ENCODE measurements around the gene C11orf52. TPM values are rescaled to one million over a fixed set of nuclear protein-coding genes. Genes with fewer than 3 reads are reported as not detected.
"Not testable (repeated sequence)": the region's sequence is repeated elsewhere in the genome, so short reads cannot be mapped to it uniquely, and the experiment has no call there.

C11orf52 gene, protein sequence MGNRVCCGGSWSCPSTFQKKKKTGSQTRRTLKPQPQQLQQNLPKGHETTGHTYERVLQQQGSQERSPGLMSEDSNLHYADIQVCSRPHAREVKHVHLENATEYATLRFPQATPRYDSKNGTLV
- 10 to 100 TPM; 12.4 to 13.7 (median 12.8) TPM for polyA plus RNA-seq (ENCODE audit: insufficient read length in 3 of 3)

DNA sequence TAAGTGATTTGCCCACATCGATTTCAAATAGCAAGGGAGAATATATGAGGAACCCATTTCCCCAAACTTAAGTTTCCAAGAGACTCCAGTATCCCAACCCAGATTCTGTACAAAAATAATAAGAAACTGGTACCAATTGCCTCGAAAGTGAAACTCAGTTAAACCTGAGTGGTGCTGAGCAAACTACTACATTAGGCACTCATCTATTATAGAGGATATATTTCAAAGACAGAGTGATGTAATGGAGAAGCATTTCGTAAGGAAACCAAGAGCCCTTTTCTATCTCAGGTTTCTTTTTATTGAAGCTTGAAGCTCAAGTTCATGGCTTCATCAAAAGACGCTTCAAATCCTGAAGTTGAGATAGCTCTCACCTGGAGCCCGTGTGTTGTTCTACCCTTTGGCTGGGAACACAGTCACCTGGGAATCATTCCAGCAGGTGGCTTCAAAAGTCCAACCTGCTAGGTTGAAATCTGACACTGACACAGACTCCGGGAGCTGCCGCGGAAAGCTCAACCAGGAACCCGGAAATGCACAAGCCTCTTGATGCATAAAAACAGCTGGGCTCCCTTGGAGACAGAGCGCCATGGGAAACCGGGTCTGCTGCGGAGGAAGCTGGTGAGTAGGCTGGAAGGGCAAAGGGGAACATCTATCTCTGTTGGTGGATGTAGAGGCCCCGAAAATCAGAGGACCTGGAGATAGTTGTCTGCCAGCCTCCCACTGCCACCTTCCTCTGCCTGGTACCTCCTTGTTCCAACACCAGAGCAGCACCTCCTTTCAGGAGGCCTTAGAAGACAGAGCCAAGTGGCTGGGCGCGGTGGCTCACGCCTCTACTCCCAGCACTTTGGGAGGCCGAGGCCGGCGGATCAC lies at the start of gene C11orf52:
Gene C11orf52, plus strand, starts transcription at position 524 of the 867 bp plus-strand sequence. Its CDS starts 60 bp downstream, at position 584.
- DNase-seq (ENCODE audit: low read depth in 3 of 3, low spot score in 2 of 3), result peak in 2 of 3 donors; percentile 78 to 86

DNA sequence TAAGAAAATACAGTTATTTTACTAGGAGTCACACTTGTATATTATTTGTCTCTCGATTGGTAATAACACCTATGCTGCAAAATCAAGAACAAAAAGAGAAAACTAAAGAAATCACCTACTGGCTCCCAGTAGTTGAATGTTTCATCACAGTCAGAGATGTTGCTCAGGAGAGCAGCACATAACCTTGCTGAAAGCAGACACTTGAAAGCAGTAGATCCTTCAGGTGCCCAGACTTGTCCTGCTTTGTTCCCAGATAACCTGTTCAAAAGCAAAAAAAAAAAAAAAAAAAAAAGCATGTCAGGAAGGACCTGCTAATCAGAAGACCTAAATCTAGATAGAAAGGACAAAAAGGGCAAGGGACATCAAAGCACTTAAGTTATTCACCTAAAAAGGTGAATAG lies 48.6 kb upstream of the C11orf52 start:
- no peak for DNase-seq (ENCODE audit: low read depth in 3 of 3, low spot score in 2 of 3)

DNA sequence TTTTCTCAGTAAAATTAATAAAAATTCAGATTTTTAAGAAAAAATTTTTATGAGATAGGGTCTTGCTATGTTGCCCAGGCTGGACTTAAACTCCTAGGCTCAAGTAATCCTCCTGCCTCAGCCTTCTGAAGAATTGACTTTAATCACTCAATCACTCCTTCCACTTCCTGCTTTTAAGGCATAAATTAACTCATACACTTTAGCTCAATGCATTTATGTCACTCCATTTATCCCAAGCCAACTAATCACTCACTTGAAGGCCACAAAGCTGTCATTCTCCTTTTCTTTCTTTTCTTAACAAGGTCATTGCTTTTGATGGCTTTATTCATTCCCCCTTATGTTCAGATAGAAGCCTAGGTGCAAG lies 48.2 kb upstream of the C11orf52 start:
- no peak for DNase-seq (ENCODE audit: low read depth in 3 of 3, low spot score in 2 of 3)

DNA sequence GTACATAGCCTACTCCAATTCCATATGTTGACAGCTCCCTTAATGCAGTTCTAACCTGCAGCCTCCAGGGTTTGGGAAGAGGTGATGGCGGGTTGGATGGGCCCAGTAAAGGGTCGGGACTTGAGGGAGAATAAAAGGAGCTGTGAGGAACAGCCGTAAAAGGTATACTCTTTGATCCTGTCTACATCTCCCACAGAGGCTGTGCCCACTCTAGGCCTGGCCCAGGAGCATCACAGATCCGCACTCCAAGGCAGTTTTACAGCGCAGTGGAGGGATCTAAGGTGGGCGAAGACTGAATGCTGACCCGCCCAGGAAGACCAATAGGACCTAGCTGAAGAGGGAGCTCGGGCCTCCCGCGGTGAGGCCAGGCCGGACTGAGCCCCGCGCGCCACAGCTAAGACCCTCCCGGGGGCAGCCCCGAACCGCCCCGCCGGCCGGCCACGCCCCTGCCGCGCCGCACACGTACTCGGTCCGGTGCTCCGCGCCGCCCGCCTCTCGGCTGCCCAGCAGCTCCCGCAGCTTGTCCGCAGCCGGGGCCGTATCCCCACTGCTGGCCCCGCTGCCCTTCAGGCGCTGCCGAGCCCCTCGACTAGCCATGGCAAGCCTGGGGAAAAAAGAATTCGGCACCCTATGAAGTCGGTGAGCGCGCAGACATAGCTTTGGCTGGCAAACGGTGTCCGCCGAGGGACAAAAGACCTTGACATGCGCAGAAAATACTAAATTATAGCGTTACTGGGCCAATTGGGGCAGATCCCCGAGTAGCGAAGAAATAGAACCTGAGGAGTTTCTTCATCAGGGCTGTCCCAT lies 47.6 kb upstream of the C11orf52 start, which contains the start of gene ALG9:
Gene ALG9, minus strand, starts transcription at position 696 of the 807 bp plus-strand sequence. Its CDS starts 99 bp downstream, at position 597.
- DNase-seq (ENCODE audit: low read depth in 3 of 3, low spot score in 2 of 3), result peak; percentile 70 to 78 (median 76)

DNA sequence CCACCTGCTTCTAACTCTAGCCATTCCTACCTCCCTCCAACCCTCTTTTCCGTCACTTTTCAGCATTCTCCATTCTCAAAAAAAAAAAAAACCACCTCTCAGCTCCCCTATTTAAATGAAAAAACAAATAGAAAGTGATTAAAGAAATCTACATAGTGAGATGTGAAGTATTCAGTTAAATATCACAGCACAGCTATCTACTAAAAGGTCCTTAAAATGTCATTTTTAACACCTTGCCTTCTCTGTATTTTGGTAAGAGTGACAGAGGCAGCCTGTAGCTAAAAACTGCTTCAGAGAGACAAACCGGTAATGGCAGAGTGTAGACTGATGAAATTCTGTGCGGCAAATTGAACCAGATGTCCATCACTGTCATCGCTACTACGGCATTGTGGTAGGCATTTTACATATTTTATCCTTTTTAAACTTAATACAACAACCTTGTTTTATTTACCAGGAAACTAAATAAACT lies 47.0 kb upstream of the C11orf52 start:
- DNase-seq (ENCODE audit: low read depth in 3 of 3, low spot score in 2 of 3), result no peak

DNA sequence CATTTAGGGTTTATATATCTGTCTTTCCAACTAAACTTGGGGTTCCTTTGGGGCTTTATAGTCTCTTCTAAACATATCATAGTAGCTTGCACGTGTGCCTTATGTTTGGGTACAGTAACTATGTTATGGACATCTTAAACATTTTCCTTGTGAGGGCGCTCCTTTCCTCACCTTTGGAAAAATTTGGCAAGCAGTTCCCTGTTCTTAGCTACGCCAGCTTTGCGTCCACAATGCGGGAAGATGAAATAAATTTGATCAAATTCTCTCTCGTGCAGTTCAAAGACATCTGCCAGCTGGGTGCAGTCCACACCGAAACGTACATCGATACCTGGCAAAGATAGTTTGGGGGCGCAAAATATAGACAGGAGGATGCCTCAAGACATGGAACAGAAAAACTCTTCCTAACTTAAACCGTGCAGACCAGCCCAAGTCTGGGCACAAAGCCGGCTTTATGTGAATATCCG lies 40.3 kb upstream of the C11orf52 start:
- peak in 1 of 3 donors; percentile 20 for DNase-seq (ENCODE audit: low read depth in 3 of 3, low spot score in 2 of 3)

DNA sequence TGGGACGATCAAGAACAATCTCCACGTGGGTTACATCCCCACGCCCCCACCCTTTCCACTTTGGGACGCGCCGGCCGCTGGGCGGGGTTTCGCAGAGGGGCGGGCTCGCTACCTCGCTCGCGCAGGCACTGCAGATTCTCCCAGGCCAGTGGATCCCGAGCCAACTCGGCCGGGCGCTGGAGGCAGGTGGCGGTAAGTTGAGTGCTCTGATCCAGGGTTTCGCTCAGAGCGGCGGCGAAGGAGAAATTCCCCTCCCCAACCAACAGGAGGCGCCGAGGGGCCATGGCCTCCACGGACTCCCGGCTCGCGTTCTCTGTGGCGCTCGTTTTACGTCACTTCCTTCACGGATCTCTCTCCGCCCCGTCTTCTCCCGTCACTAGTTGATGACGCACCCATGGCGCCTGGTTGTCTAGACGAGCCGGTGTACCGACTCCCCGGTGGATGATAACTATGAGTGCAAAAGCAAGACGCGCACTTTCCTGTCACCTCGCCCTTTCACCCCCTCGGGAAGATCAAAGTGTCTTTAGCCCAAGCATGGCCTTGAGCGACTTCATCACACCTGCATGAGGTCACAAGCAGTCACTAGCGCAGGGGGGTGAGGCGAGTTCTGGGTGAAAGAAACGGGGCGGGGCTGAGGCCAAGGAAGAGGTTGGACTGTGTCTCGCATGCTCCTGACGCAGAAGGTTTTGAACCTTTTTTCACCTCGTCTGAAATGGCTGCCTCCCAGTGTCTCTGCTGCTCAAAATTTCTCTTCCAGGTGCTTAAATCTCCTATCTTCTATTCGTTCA lies 39.7 kb upstream of the C11orf52 start, which contains the start of the genes CFAP68 and FDXACB1:
Gene CFAP68, plus strand, starts transcription at position 693 of the 788 bp plus-strand sequence. Its CDS starts 20 bp downstream, at position 713.
Gene FDXACB1, minus strand, starts transcription at position 317 of the 788 bp plus-strand sequence. Its CDS starts 33 bp downstream, at position 284.
- DNase-seq (ENCODE audit: low read depth in 3 of 3, low spot score in 2 of 3), result peak; percentile 98 to 99 (median 98)

DNA sequence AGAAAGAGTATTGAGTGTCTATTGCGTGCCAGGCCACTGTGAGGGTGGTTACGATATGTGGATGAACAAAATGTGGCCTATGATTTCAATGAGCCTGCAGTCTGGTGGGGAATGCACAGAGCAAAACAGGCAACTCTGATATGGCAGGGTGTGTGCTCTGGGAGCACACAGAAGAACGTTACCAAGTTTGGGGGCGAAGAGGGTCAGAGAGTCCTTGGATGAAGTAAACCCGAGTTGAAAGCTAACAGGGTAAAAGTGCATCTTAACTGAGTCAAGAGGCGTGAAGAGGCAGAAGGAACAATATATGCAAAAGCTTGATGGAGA lies 39.1 kb upstream of the C11orf52 start:
- DNase-seq (ENCODE audit: low read depth in 3 of 3, low spot score in 2 of 3), result no peak

DNA sequence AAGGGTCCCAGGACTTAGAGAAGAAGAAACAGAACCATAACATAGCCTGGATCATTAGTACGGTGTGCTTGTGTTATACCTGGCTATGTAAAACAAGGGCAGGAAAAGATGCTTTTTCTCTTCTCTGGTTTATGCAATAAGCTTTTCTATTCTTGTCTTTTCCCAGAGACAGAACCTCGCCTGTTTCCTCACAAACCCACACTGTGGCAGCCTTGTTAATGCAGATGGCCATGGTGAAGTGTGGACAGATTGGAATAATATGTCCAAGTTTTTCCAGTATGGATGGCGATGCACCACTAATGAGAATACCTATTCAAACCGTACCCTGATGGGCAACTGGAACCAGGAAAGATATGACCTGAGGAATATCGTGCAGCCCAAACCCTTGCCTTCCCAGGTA lies 36.5 kb upstream of the C11orf52 start:
- DNase-seq (ENCODE audit: low read depth in 3 of 3, low spot score in 2 of 3), result no peak

DNA sequence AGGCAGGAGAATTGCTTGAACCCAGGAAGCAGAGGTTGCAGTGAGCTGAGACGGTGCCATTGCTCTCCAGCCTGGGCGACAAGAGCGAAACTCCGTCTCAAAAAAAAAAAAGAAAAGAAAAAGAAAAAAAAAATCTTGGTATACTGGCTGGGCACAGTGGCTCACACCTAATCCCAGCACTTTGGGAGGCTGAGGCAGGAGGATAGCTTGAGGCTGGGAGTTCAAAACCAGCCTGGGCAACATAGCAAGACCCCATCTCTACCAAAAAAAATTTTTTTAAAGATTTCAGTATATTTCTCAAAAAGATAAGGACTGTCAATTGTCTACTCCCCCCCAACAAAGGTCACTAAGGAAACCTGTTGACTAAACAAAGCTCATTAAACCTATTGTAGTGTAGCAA lies 33.7 kb upstream of the C11orf52 start:
- DNase-seq (ENCODE audit: low read depth in 3 of 3, low spot score in 2 of 3), result not testable (repeated sequence)

DNA sequence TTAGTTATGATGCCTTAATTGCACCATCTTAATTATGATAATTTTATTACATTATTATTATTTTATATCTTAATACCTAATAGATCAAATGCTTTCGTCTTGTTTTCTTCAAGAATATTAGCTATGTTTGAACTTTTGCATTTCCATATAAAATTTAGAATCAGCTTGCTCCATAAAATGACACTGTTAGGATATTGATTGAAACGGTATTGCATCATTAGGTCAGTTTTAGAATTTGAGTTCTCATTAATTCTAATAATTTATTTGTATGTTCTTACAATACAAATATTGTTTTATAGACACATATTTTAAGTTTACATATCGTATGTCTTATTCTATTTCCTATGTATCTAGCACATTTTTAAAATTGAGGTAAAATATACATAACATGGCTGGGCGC lies 32.7 kb upstream of the C11orf52 start:
- no peak for DNase-seq (ENCODE audit: low read depth in 3 of 3, low spot score in 2 of 3)

DNA sequence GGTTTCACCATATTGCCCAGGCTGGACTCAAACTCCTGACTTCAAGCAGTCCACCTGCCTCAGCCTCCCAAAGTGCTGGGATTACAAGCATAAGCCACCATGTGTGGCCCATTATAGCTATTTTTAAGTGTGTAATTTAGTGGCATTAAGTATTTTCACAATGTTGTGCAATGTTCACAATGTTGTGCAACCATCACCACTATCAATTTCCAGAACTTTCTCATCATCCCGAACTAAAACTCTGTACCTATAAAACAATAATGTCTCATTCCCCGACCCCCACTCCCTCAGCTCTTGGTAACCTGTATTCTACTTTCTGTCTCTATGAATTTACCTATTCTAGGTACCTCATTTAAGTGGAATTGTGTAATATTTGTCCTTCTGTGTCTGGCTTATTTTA lies 31.9 kb upstream of the C11orf52 start:
- DNase-seq (ENCODE audit: low read depth in 3 of 3, low spot score in 2 of 3), result no peak

DNA sequence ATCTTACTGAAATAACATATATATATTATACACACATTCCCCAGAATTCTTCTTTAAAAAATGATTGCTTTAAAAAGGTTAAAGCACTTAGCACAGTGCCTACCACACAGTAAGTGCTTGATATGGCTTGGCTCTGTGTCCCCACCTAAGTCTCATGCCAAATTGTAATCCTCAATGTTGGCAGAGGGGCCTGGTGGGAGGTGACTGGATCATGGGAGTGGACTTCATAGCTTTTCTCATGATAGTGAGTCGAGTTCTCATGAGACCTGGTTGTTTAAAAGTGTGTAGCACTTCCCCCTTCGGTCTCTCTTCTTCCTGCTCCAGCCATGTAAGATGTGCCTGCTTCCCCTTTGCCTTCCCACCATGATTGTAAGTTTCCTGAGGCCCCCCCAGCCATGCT lies 13.3 kb upstream of the C11orf52 start:
- no peak for DNase-seq (ENCODE audit: low read depth in 3 of 3, low spot score in 2 of 3)

DNA sequence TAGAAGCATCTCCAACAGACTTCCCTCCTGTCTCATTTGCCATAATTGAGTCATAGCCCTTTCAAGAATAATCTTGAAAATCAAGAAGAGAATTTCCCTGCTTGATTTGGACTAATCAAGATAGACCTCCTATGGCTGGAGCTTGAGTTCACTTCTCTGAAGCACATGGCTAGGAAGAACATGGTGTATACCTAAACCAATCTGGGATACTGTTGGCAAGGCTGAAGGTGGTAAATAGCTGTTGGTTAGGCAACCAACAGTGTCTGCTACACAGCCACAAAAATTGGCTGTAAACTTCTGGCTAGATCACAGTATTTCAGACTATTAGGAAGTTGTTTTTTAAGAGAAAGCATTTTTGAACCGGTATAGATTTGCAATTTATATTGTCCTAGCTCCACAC lies 12.0 kb upstream of the C11orf52 start:
- DNase-seq (ENCODE audit: low read depth in 3 of 3, low spot score in 2 of 3), result no peak

DNA sequence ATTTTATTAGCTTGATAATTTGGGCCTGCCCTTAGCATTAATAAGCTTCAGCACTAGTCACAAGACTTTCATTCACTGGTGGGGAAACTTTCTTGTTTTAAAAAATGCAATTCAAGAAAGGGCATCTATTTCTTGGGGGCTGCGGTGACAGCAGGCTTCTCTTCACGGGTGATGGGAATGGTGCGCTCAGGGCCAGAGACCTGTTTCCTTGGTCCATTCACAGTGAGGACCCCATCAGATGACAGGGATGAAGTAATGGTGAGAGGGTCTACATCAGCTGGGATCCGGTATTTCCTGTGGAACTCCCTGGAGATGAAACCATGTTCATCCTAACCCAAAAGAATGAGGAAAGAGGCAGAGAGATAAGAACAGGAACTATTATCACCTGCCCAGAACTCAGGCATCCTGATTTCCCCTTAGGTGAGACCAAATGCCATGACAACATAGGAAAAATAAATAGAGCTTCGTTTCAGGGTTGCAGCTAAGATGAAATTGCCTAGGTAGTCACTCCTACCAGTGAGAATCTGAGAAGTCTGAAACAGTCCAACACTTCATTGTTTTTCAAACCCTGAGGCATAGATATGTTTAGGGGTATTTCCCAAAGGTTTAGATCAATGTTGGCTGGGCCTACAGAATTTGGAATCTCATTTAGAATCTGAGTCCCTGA lies 9.9 kb upstream of the C11orf52 start:
- no peak for DNase-seq (ENCODE audit: low read depth in 3 of 3, low spot score in 2 of 3)

DNA sequence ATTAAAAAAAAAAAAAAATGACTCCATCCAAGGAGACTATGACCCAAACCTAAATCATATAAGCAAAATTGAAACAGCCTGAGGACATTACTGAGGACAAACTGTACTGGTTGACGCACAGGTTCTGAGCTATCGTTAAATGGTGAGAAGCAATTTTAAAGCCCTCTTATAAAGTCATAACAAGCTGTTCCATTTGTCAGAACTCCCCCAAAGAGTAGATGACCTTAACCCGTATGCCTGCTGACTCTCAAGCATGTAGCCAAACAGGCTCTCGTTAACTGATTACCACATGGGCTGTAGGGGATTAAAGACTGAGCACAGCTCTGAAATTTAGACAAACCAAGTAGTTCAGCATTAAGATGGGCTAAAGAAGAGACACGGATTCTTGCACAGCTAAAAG lies 9.3 kb upstream of the C11orf52 start:
- no peak for DNase-seq (ENCODE audit: low read depth in 3 of 3, low spot score in 2 of 3)

DNA sequence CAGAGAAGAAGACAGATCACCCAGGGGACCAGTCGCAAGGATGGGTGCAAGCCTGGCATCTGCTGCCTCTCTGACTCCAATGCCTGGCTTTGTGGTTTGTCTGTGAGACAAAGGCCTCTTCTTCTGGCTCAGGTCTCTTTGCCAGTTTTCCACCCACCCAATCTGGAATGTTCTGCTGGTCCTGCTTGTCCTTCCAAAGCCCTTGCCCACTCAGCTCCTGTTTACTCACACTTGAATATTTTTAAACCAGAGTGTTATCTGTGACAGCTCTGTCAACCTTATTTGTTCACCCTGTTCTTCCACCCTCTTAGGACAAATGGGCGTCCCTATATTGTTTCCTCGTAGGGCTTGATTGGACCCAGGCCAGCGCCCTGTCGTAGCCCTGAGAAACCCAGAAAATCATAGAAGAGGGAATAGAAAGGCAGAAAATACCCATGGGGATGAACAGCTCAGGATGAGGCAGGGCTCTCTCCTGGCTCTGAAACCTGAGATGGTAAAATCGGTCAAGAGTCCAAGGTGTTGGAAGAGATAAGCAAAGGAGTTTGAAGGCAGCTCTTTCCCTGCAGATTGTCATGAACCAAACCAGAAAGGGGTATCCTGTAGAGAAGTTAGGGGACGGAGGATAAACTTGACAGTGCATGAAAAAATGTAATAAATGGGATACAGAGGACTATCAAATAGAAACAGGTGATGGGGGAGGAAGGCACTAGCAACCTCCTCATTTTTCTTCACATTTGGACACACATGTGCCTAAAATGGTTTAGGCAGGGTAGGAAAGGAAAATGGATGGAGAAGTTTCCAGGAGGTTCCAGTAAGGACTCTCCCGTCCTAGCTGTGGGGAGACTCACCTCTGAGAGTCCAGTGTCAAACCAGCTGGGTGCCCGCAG lies 7.8 kb upstream of the C11orf52 start:
- DNase-seq (ENCODE audit: low read depth in 3 of 3, low spot score in 2 of 3), result no peak

DNA sequence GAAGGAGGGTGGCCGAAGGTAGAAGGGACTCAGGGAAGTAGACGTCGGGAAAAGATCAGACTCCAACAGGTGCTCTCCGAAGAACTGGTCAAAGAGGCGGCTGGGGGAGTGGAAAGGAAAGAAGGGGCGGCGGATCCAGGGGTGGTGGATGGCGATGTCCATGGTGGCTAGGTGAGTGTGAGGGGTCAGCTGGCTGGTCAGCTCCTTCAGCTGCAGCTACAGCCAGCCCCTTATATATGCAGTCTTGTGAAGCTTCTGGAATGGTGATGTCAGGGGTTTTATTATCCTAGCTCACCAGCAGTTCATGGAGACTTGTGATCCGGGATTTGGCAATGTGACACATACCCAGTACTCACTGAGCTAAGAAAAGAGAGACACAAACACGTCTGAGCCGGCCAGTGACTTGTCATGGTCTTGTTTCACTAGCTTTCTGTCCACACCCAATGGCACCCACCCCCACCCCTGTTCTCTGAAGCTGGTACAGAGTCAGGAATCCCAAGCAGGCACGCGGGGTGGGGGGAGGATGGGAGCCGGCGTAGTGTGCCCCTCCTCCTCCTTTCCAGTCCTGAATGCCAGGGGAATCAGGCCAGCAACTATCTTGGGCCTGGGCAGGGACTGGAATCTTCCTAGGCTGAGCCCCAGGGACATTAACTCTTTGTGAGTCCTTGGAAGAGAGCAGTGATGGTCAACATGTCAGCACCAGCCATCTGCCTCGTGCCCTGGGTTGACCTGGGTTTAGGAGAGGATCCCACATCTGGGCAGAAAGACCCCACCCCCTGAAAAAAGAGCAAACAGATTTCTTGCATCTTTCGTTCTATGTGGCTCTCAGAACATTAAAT lies 6.9 kb upstream of the C11orf52 start, which contains the start of gene CRYAB:
Gene CRYAB, minus strand, starts transcription at position 208 of the 839 bp plus-strand sequence. Its CDS starts 46 bp downstream, at position 162.
- DNase-seq (ENCODE audit: low read depth in 3 of 3, low spot score in 2 of 3), result no peak
